Stomach smooth muscle (tissue), 2 donors: ENCODE results near the gene HUS1.
A peak's percentile ranks its signal among the peaks of the same experiment; 100 is the strongest.
"Not testable (repeated sequence)": the region's sequence is repeated elsewhere in the genome, so short reads cannot be mapped to it uniquely, and the experiment has no call there.

Source experiments
- H3K27ac ChIP-seq: one replicate; pipeline ENCODE4 v1.7.0; 2013; ENCODE audit warnings: mild to moderate bottlenecking, low read length, inconsistent platforms
- H3K27me3 ChIP-seq, 2 donors: one replicate each; pipeline ENCODE4 v1.7.0; 2013; ENCODE audit warnings: low read length in 2 of 2; ENCODE audit not compliant: insufficient read depth in 2 of 2, control insufficient read depth in 1 of 2
- H3K36me3 ChIP-seq, 2 donors: one replicate each; pipeline ENCODE4 v1.7.0; 2013; ENCODE audit warnings: low read length in 2 of 2; ENCODE audit not compliant: control insufficient read depth in 2 of 2, insufficient read depth in 2 of 2
- H3K4me1 ChIP-seq: one replicate; pipeline ENCODE4 v1.7.0; 2013; ENCODE audit warnings: low read length; ENCODE audit not compliant: control insufficient read depth, insufficient read depth
- H3K4me3 ChIP-seq, 2 donors: one replicate each; pipeline ENCODE4 v1.7.0; 2013; ENCODE audit warnings: low read length in 2 of 2
- H3K9ac ChIP-seq, 2 donors: one replicate each; pipeline ENCODE4 v1.7.0; 2013; ENCODE audit warnings: low read length in 2 of 2, mild to moderate bottlenecking in 1 of 2
- H3K9me3 ChIP-seq, 2 donors: one replicate each; pipeline ENCODE4 v1.7.0; 2013; ENCODE audit warnings: low read length in 2 of 2; ENCODE audit not compliant: control insufficient read depth in 2 of 2
- donor health status: healthy.
- donor health status: Pancreatic carcinoma.

The HUS1 gene

GRCh38 chr7:47945261-47946015, 34.0 kb downstream of the HUS1 start:
- H3K4me3 ChIP-seq = no peak overlapping the region
- no peak overlapping the region for H3K9ac ChIP-seq
- no peaks in the 10 kb centered on the region for H3K27me3 ChIP-seq
- H3K36me3 ChIP-seq = no peaks in the 10 kb centered on the region
- H3K9me3 ChIP-seq = no peaks in the 10 kb centered on the region
- no peaks in the 10 kb centered on the region for H3K4me1 ChIP-seq
- no peak overlapping the region for H3K27ac ChIP-seq

- no peaks in the 10 kb centered on the region for H3K9me3 ChIP-seq
- H3K9ac ChIP-seq = peak overlapping the region in 1 of 2 donors; percentile 21
- no peaks in the 10 kb centered on the region for H3K36me3 ChIP-seq
- H3K27ac ChIP-seq = no peak overlapping the region
- no peaks in the 10 kb centered on the region for H3K4me1 ChIP-seq
- H3K27me3 ChIP-seq = no peaks in the 10 kb centered on the region
- no peak overlapping the region for H3K4me3 ChIP-seq
Observed at GRCh38 chr7:47944536-47945260, 34.7 kb downstream of the HUS1 start.

DNA sequence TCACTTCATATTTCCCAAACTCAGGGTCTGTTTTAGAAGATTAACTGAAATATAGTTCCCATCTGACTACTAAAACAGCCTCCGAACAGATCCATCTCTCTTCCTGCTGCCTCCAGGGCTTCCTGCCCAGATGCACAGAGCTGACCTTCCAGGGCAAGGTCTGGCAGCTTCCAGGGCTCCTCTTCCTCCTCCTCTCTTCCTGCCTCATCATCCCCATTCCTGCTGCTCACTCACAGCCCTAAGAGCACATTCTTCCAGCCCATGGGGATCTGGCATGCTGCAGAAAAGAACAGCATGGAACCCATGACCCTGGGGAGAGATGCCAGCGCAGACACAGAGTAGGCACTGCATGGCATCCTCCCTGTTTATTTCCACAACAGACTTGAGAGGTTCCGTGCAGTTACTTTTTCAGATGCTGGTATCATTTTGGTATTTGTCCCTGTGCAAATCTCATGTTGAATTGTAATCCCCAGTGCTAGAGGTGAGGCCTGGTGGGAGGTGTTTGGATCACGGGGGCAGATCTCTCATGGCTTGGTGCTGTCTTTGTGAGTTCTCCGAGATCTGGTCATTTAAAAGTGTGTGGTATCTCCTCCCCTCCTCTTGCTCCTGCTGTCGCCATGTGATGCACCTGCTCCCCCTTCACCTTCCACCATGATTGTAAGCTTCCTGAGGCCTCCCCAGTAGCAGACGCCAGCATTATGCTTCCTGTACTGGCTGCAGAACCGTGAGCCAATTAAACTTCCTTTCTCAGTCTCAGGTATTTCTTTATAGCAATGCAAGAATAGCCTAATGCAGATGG, 35.5 kb downstream of the HUS1 start:
- Histone ChIP-seq H3K9me3 (no peaks in the 10 kb centered on the region), H3K4me1 (no peaks in the 10 kb centered on the region), H3K4me3 (no peak overlapping the region), H3K27me3 (no peaks in the 10 kb centered on the region), H3K36me3 (no peaks in the 10 kb centered on the region), H3K9ac (no peak overlapping the region), H3K27ac (no peak overlapping the region)

DNA sequence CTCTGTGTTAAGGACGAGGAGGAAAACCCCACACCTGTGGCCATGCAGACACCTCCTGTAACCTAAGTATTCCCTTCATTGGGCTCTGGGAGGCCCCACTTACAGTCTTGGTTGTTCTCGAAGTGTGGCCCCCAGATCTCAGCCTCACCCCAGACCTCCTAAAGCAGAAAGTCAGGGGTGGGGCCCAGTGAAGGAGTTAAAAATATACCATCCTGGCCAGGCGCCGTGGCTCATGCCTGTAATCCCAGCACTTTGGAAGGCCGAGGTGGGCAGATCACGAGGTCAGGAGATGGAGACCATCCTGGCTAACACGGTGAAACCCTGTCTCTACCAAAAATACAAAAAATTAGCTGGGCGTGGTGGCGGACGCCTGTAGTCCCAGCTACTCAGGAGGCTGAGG, 36.8 kb downstream of the HUS1 start:
- H3K27me3 ChIP-seq = not testable (repeated sequence)

DNA sequence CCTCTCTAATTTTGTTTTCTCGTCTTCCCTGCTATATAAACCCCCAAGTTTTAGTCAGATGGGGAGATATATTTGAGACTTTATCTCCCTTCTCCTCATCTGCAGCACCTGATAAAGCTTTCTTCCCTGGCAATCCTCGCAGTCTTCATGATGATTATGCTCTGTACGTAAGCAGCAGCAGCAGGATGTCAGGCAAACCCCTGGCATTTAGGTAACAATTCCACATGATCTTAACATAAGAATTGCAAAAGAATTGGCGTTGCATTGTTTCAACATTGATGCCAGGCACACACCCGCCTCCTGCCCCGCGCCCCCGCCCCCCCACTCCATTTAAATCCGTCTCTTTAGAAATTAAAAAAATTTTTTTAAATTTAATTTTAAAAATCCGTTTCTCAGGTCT, 37.3 kb downstream of the HUS1 start:
- Histone ChIP-seq H3K4me1 (no peaks in the 10 kb centered on the region), H3K4me3 (no peak overlapping the region), H3K9me3 (no peaks in the 10 kb centered on the region), H3K27me3 (no peaks in the 10 kb centered on the region), H3K27ac (no peak overlapping the region), H3K9ac (no peak overlapping the region), H3K36me3 (no peaks in the 10 kb centered on the region)

More for the DNA sequence above, 36.8 kb downstream of the HUS1 start:
- H3K36me3 ChIP-seq, H3K4me1 ChIP-seq, H3K9ac ChIP-seq, H3K9me3 ChIP-seq, H3K4me3 ChIP-seq, H3K27ac ChIP-seq: not testable (repeated sequence)

- Histone ChIP-seq H3K36me3 (no peaks in the 10 kb centered on the region), H3K9ac (no peak overlapping the region), H3K9me3 (no peaks in the 10 kb centered on the region), H3K4me1 (no peaks in the 10 kb centered on the region), H3K27me3 (no peaks in the 10 kb centered on the region), H3K27ac (no peak overlapping the region), H3K4me3 (no peak overlapping the region)
Observed at GRCh38 chr7:47941136-47941844, 38.1 kb downstream of the HUS1 start.

GRCh38 chr7:47940088-47941013, 39.1 kb downstream of the HUS1 start:
- no peaks in the 10 kb centered on the region for H3K9me3 ChIP-seq
- no peak overlapping the region for H3K4me3 ChIP-seq
- no peaks in the 10 kb centered on the region for H3K4me1 ChIP-seq
- no peaks in the 10 kb centered on the region for H3K36me3 ChIP-seq
- no peaks in the 10 kb centered on the region for H3K27me3 ChIP-seq
- no peak overlapping the region for H3K27ac ChIP-seq
- no peak overlapping the region for H3K9ac ChIP-seq

DNA sequence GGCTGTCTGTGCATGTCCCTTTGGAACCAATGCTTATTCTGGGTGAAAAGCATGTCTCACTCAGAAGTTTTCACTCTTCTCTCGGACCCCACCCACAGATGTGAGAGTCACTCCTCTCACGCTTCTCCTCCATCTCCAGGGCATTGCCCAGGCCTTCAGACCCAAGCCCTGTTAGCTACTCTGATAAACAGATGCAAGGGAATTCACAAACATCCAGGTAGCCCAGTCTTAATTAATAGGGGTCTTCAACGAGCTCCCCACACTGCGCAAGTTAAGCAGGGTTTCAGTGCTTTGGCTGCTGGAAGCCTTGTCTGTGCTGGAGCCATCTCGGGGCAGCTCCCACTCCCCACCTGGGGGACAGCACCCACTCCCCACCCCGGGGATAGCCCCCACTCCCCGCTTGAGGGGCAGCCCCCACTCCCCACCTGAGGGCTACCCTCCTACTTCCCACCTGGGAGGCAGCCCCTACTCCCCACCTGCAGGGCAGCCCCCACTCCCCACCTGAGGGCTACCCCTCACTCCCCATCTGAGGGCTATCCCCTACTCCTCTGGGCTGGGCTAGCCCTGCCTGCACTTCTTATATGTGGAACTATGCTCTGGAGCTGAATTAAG, 39.9 kb downstream of the HUS1 start:
- no peak overlapping the region for H3K9ac ChIP-seq
- H3K27me3 ChIP-seq = no peaks in the 10 kb centered on the region
- H3K27ac ChIP-seq = no peak overlapping the region
- H3K4me1 ChIP-seq = no peaks in the 10 kb centered on the region
- no peak overlapping the region for H3K4me3 ChIP-seq
- no peaks in the 10 kb centered on the region for H3K36me3 ChIP-seq
- no peaks in the 10 kb centered on the region for H3K9me3 ChIP-seq

DNA sequence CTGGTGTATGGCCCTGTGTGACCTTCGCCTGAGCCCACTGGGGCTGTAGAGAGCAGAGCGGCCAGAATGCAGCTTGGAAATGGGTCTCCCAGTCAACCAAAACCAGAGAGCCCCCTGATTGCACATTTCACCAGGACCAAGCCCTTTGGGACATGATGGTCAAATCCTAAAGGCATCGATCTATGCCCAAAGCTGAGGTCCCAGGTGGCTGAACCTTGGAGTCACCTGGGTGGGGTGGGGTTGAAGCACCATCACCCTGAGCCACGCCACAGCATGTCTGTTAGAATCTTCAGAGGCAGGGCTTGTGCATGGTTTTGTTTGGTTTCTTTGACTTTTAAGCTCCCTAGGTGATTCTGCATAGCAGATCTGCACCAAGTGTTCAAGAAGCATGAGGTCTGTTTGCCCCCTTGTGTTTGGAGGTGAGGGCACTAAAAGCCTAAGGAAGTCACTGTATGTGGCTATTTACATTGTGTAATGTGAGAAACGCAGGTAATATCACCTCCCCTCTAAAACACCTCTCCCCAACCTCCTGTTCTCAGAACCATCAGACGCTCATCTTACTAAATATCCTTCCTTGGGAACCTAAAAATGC, 40.7 kb downstream of the HUS1 start:
- Histone ChIP-seq H3K27ac (no peak overlapping the region), H3K4me1 (no peaks in the 10 kb centered on the region), H3K27me3 (no peaks in the 10 kb centered on the region), H3K36me3 (no peaks in the 10 kb centered on the region), H3K9ac (no peak overlapping the region), H3K4me3 (no peak overlapping the region), H3K9me3 (no peaks in the 10 kb centered on the region)
